ENCODE results near the gene EPHA2. TPM values are rescaled to one million over a fixed set of nuclear protein-coding genes. Genes with fewer than 3 reads are reported as not detected.
"Not testable (repeated sequence)": the region's sequence is repeated elsewhere in the genome, so short reads cannot be mapped to it uniquely, and the experiment has no call there.

Gene EPHA2
- total and polyA plus RNA-seq, 8 donors: 6.5 to 17.1 (median 11.0) TPM

GRCh38 chr1:16165548-16165947 lies 9.7 kb upstream of the EPHA2 start:
- H3K4me1 ChIP-seq: peaks cover 0 to 5% (median 4%) of the 10 kb centered on the region in 3 donors
- peak overlapping the region in 3 of 4 donors; percentile 17 to 71 (median 70) for H3K27ac ChIP-seq
- no peak overlapping the region for H3K4me3 ChIP-seq
- ATAC-seq (peak in 3 of 4 donors; percentile 18 to 42 (median 26)), FAIRE-seq (no peak), DNase-seq (no peak)
- H3K36me3 ChIP-seq: no peaks in the 10 kb centered on the region
- intact Hi-C loops (cut with DNase I): no loop called here
- TF ChIP-seq CTCF (IDR thresholded peaks at IDR 0.05): no peak
- no peaks in the 10 kb centered on the region for H3K9me3 ChIP-seq
- WGBS, 2 donors: 70 to 87% methylated on average over 5 to 7 of the region's 7 CpGs
- H3K27me3 ChIP-seq: no peaks in the 10 kb centered on the region

GRCh38 chr1:16165073-16165364 lies 9.2 kb upstream of the EPHA2 start:
- no peak for TF ChIP-seq CTCF (IDR thresholded peaks at IDR 0.05)
- no peaks in the 10 kb centered on the region for H3K27me3 ChIP-seq
- H3K27ac ChIP-seq: peak overlapping the region in 3 of 4 donors; percentile 17 to 71 (median 70)
- ATAC-seq (peak in 1 of 4 donors; percentile 18), FAIRE-seq (no peak), DNase-seq (no peak)
- no peaks in the 10 kb centered on the region for H3K9me3 ChIP-seq
- 40 to 44% methylated on average over 4 to 5 of the region's 5 CpGs for WGBS, 2 donors
- H3K4me1 ChIP-seq: peaks cover 0 to 5% (median 4%) of the 10 kb centered on the region in 3 donors
- H3K4me3 ChIP-seq: no peak overlapping the region
- no peaks in the 10 kb centered on the region for H3K36me3 ChIP-seq
- intact Hi-C loops (cut with DNase I): no loop called here

GRCh38 chr1:16164213-16165072 lies 8.6 kb upstream of the EPHA2 start:
- H3K4me1 ChIP-seq: peaks cover 0 to 5% (median 4%) of the 10 kb centered on the region in 3 donors
- no peak for DNase-seq
- H3K36me3 ChIP-seq: no peaks in the 10 kb centered on the region
- no peak for TF ChIP-seq CTCF (IDR thresholded peaks at IDR 0.05)
- intact Hi-C loops (cut with DNase I): no loop called here
- no peaks in the 10 kb centered on the region for H3K27me3 ChIP-seq
- H3K27ac ChIP-seq: peak overlapping the region in 3 of 4 donors; percentile 17 to 71 (median 70)
- H3K4me3 ChIP-seq: no peak overlapping the region
- no peaks in the 10 kb centered on the region for H3K9me3 ChIP-seq
- 48 to 50% methylated on average over 17 of the region's 17 CpGs for WGBS, 2 donors
- FAIRE-seq: no peak
- peak in 3 of 4 donors; percentile 39 to 70 (median 58) for ATAC-seq

- WGBS, 2 donors: 80 to 87% methylated on average over 12 of the region's 12 CpGs
- intact Hi-C loops (cut with DNase I); H3K4me1 ChIP-seq; FAIRE-seq; DNase-seq; H3K27me3 ChIP-seq; H3K4me3 ChIP-seq; H3K36me3 ChIP-seq; H3K9me3 ChIP-seq; ATAC-seq: not testable (repeated sequence)
- peak overlapping the region in 1 of 4 donors; percentile 70 for H3K27ac ChIP-seq
These were observed 7.8 kb upstream of the EPHA2 start for GRCh38 chr1:16163608-16164212.

GRCh38 chr1:16162163-16162822 lies 6.4 kb upstream of the EPHA2 start:
- TF ChIP-seq CTCF (IDR thresholded peaks at IDR 0.05): no peak
- intact Hi-C loops (cut with DNase I): no loop called here
- DNase-seq (no peak), FAIRE-seq (no peak), ATAC-seq (no peak)
- Histone ChIP-seq H3K4me1 (no peaks in the 10 kb centered on the region), H3K27me3 (no peaks in the 10 kb centered on the region), H3K27ac (no peak overlapping the region), H3K36me3 (no peaks in the 10 kb centered on the region), H3K9me3 (no peaks in the 10 kb centered on the region), H3K4me3 (no peak overlapping the region)
- WGBS, 2 donors: 67 to 73% methylated on average over 31 to 32 of the region's 32 CpGs

Measured in pancreas (tissue), 10 donors.